Measurements from ENCODE around the gene NDE1. TPM values are rescaled to one million over a fixed set of nuclear protein-coding genes. Genes with fewer than 3 reads are reported as not detected.
"Not testable (repeated sequence)": the region's sequence is repeated elsewhere in the genome, so short reads cannot be mapped to it uniquely, and the experiment has no call there.

The NDE1 gene, protein sequence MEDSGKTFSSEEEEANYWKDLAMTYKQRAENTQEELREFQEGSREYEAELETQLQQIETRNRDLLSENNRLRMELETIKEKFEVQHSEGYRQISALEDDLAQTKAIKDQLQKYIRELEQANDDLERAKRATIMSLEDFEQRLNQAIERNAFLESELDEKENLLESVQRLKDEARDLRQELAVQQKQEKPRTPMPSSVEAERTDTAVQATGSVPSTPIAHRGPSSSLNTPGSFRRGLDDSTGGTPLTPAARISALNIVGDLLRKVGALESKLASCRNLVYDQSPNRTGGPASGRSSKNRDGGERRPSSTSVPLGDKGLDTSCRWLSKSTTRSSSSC
- 100 to 1,000 TPM; 139 to 141 TPM for total RNA-seq

DNA sequence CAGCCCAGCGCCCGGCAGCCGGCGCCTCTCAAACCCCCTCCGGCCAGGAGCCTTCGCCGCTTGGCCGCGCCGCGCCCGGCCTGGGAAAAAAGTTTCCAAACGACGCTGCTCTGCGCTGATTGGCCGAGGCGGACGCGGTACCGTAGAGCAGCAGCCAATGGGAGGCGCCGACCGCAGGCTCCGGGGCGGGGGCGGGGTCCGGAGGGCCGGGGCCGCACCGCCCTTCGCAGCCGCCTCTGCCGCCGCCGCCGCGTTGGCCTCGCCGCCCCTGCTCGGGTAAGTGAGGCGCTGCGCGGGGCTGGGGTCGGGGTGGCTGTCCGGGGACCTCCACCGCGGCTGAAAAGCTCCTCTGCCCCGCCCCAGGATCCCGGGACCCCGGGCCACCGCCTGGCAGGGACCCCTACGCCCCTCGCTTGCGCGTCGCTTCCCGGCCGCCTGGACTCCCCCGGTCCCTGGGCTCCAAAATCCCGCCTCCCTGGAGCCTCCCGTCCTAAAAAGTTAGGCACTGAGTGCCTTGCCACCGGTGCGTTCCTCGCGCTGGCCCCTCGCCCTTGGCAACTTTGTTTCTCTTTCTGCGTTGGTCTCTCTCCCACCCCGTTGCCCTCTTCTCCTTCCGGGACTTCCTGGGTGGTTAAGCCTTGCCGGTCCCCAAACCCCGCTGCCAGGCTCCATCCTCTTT is at the start of gene NDE1:
NDE1 (plus strand) TSS at position 227 of the 679 bp plus-strand sequence. CDS start 14,534 bp downstream, outside the sequence.
- peak within 1 kb of the TSS; percentile 100 for H3K4me3 Mint-ChIP-seq
- DNase-seq, result peak; percentile 86
- no peaks in the 10 kb centered on the region for H3K9me3 Mint-ChIP-seq
- H3K27ac Mint-ChIP-seq, result peak within 1 kb of the TSS; percentile 100
- peaks cover 17% of the 10 kb centered on the region for H3K36me3 Mint-ChIP-seq
- no peaks in the 10 kb centered on the region for H3K27me3 Mint-ChIP-seq
- ATAC-seq (ENCODE audit: low read depth), result peak; percentile 96
- H3K4me1 Mint-ChIP-seq, result peaks cover 28% of the 10 kb centered on the region
- POLR2A ChIA-PET, result interaction anchor here (1.0 to 1.9 kb wide), 4 partner anchors 7 to 22 kb away, joined by 3 to 9 read pairs (median 6); partner anchors contain the start of gene MARF1

DNA sequence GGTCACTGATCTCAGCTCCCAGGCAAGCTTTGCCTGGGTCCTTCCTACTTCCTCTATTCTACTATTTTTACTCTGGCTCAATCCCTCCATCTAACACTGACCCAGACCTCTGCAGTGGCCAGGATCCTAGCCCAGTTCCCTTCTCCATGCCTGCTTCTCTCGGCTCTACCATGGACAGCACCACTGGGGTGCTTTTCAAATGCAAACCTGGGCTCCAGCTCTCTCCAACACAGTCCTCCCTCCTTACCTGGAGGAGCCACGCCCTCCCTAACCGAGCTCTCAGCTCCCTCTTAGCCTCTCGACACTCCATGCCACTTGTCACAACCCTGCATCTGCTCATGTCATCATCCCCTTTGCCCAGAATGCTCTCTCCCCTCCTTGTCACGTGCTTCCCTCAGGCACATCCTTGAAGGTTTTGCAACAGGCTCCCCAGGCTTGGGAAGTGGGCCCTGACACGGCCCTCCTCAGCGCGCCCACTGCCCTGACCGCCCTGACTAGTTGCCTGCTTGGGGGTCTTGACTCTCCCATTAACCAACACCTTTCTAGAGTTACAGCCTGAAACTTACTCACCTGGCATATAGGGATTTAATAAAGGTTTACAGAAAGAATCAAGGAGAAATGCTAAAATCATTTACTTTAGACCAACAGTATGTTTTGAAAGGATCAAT is 48.7 kb upstream of the NDE1 start:
- H3K36me3 Mint-ChIP-seq, result peaks cover 41% of the 10 kb centered on the region
- POLR2A ChIA-PET, result interaction anchor here (1.1 kb wide), 1 partner anchor 41 kb away, joined by 3 read pairs; the partner anchor contains the start of gene MARF1
- H3K27ac Mint-ChIP-seq, result no peak overlapping the region
- no peaks in the 10 kb centered on the region for H3K27me3 Mint-ChIP-seq
- ATAC-seq (ENCODE audit: low read depth) (no peak), DNase-seq (no peak)
- H3K4me3 Mint-ChIP-seq, result no peak overlapping the region
- peaks cover 9% of the 10 kb centered on the region for H3K4me1 Mint-ChIP-seq
- H3K9me3 Mint-ChIP-seq, result no peaks in the 10 kb centered on the region

DNA sequence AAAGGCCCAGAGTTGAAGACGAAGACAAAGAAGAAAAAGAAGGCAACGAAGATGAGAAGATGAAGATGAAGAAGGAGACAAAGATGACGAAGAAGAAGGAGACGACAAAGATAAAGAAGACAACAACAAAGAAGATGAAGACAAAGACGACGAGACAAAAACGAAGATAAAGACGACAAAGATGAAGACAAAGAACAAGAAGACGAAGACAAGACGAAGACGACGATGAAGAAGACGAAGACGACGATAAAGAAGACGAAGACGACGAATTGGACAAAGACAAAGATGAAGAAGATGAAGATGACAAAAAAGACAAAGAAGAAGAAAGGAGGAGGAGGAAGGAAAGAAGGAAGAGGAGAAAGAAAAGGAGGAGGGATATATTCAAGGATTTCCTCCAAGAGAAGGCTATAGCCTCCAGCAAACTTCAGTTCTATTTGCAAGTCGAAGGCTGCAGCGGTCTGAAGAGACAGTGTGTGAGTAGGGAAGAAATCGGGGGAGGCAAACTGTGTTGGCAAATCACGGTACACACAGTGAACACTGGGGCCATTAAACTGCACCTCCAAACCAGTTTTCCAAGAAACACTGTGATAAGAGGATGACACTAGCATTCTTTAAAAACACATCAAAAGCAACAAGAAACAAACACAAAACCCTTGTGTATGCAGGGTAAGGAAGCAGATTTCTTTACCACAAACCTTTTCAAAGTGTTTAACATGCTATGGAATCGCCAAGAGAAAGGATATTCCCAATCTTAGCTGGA is 47.6 kb upstream of the NDE1 start:
- Mint-ChIP-seq H3K4me3 (no peak overlapping the region), H3K9me3 (no peaks in the 10 kb centered on the region), H3K4me1 (peaks cover 13% of the 10 kb centered on the region), H3K27ac (peak overlapping the region; percentile 35), H3K36me3 (peaks cover 46% of the 10 kb centered on the region), H3K27me3 (no peaks in the 10 kb centered on the region)
- POLR2A ChIA-PET, result no interaction called here
- ATAC-seq (ENCODE audit: low read depth), result no peak
- no peak for DNase-seq

DNA sequence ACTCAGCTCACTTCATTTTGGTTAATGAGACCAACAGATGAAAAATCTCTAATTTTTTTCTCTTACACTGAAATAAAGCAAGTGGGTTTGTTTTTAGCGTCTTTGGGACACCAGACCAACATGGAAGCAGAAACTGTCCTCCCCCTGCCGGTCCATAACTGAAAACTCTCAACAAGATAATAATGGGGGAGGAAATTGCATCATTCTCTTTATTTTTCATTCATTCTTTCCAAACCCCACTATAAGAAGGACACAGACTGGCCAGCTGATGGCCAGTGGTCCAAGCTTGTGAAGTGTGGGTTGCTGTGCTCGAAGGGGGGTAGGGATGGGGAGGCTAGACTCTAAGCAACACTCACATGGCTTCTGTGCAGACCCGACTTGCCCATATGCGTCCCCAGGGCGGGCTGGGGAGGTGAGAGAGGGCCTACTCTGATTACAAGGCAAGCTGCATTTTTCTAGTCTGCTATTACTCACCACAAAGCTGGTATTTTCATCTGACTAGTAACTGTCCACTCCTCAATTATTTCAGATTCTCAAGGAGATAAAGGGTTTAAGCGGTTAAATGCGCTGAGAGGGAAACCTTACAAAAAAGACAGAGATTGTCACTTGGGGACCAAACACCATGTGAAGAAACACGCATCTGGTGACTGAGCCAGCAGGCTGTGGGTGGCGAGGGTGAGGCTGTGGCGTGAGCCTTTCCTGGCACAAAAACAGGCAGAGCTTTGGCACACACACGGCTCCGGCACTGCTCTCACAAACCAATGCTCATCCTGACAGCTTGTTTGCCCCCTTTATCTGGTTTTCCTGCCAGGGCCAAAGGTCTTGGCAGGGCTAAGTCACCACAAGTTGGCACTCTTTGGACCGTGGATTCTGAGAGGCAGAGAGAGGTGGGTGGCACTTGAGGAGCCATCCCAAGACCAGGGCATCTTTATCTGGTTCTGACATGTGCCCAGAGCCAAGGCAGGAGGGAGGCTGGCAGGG is 45.3 kb upstream of the NDE1 start:
- Mint-ChIP-seq H3K9me3 (no peaks in the 10 kb centered on the region), H3K36me3 (peaks cover 49% of the 10 kb centered on the region), H3K4me1 (peaks cover 11% of the 10 kb centered on the region), H3K27ac (peak overlapping the region; percentile 50), H3K27me3 (no peaks in the 10 kb centered on the region), H3K4me3 (no peak overlapping the region)
- no peak for DNase-seq
- no peak for ATAC-seq (ENCODE audit: low read depth)
- POLR2A ChIA-PET, result no interaction called here

DNA sequence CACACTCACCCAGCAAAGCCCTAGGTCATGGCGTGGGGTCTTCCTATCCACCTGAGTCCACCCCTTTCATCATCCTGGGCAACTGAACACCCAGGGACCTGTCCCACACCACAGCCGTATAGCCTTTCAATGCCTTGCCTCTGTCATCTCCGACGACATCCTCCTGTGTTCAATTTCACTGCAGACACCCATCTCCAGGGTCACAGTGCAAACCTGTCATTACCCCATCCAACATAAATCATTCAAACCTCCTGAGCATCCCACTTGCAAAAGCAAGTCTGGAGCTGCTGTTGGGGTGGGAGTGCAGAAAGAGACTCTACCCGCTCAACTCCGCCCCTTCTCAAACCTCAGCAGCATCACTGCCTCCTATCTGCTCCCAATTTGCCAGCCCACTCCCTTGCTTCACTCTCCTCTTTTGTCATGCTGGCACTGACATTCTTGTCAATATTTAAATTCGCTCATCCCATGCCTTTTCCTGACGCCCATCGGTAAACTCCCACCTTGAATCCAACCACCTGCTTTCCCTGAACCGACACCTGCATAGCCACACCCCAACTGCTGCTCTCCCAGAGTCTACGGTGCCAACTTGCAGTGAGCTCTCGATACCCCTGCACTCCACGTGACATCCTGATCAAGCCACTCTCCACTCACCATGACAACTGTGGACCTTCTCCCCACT is 44.1 kb upstream of the NDE1 start:
- H3K27me3 Mint-ChIP-seq, result no peaks in the 10 kb centered on the region
- no peak for ATAC-seq (ENCODE audit: low read depth)
- H3K4me3 Mint-ChIP-seq, result peak overlapping the region; percentile 4
- H3K27ac Mint-ChIP-seq, result peak overlapping the region; percentile 64
- POLR2A ChIA-PET, result no interaction called here
- no peaks in the 10 kb centered on the region for H3K9me3 Mint-ChIP-seq
- H3K4me1 Mint-ChIP-seq, result peaks cover 11% of the 10 kb centered on the region
- no peak for DNase-seq
- H3K36me3 Mint-ChIP-seq, result peaks cover 51% of the 10 kb centered on the region

DNA sequence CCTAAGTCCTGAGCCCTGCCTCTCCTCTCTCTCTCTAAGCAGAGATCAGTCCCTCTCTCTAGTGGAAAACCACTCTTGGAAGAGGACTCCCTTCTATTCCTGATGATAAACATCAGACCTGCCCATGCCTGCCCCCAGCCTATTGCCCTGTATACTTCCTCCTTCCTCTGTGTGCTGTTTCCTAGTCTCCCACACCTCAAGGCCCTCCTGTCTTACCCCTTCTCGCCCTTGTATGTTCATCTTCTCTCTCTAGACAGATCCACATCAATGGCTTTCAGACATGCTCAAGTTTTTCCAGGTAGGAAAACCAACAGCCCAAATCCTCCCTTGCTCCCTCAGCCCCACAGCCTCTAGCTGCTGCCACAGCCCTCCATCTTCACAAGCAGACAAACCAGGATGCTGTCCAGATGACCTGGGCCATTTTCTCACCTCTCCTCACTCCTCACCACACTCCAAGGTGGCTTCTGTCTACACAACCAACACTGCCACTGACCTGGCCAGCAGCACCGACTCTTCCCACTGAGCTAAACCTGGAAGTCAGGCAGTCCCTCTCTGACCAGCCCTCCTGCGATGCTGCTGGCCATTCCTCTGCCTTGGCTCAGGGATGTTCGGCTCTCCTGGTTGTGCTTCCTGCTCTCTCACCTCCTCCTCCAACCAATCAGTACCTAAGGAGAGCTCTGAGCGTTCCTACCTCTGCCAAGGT is 43.4 kb upstream of the NDE1 start:
- no peak for ATAC-seq (ENCODE audit: low read depth)
- Mint-ChIP-seq H3K36me3 (peaks cover 47% of the 10 kb centered on the region), H3K4me3 (peak overlapping the region; percentile 4), H3K27ac (peak overlapping the region; percentile 64), H3K9me3 (no peaks in the 10 kb centered on the region), H3K27me3 (no peaks in the 10 kb centered on the region), H3K4me1 (peaks cover 11% of the 10 kb centered on the region)
- POLR2A ChIA-PET, result no interaction called here
- DNase-seq, result no peak

DNA sequence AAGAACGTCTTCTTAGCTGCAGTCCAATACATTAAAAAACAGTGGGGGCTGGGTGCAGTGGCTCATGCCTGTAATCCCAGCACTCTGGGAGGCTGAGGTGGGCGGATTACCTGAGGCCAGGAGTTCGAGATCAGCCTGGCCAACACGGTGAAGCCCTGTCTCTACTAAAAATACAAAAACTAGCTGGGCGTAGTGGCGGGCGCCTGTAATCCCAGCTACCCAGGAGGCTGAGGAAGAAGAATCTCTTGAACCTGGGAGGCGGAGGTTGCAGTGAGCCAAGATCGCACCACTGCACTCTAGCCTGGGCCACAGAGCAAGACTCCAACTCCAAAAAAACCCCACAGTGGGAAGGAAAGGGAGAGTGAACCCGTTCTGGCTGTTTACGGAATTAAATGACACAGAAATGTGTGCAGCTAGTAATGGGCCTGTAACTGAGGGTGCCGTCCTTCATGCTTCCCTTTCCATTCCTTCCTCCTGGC is 42.8 kb upstream of the NDE1 start:
- H3K9me3 Mint-ChIP-seq; H3K27me3 Mint-ChIP-seq; DNase-seq; H3K4me3 Mint-ChIP-seq; ATAC-seq (ENCODE audit: low read depth); POLR2A ChIA-PET: not testable (repeated sequence)
- H3K4me1 Mint-ChIP-seq, result peaks cover 11% of the 10 kb centered on the region
- peaks cover 46% of the 10 kb centered on the region for H3K36me3 Mint-ChIP-seq
- peak overlapping the region; percentile 64 for H3K27ac Mint-ChIP-seq

DNA sequence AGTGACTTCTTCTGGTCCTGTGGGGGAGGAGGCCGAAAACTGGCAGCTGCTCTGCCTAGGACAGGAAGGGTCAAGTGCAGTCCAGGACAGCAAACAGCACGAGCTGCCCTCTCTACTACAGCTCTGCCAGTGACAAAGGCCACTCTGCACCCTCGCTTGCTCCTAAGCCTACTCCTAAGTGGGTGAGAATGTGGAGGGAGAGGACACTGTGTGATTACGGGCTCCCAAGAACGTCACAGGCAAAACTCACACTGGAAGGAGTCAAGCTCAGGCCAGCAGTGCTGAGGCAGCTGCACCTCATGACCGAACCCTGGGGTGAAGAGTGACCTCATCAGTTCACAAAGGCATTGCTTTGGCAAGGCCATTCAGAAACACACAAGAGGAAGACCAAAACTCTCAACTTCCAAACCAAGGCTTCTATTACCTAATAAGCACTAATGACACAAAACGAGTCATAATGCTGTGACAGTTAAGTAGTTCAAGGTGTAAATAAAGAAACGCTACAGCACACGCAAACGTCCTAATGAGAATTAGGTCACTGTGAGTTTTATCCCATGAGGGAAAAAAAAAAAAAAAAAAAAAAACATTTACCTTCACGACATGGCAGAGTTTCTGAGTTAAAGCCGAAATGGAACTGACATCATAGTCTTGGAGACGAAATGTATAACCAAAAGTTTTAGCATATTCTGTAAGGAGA is 42.2 kb upstream of the NDE1 start:
- no peaks in the 10 kb centered on the region for H3K27me3 Mint-ChIP-seq
- no peak overlapping the region for H3K4me3 Mint-ChIP-seq
- no peak for ATAC-seq (ENCODE audit: low read depth)
- POLR2A ChIA-PET, result no interaction called here
- no peak overlapping the region for H3K27ac Mint-ChIP-seq
- H3K4me1 Mint-ChIP-seq, result peaks cover 11% of the 10 kb centered on the region
- no peaks in the 10 kb centered on the region for H3K9me3 Mint-ChIP-seq
- peaks cover 45% of the 10 kb centered on the region for H3K36me3 Mint-ChIP-seq
- DNase-seq, result no peak

DNA sequence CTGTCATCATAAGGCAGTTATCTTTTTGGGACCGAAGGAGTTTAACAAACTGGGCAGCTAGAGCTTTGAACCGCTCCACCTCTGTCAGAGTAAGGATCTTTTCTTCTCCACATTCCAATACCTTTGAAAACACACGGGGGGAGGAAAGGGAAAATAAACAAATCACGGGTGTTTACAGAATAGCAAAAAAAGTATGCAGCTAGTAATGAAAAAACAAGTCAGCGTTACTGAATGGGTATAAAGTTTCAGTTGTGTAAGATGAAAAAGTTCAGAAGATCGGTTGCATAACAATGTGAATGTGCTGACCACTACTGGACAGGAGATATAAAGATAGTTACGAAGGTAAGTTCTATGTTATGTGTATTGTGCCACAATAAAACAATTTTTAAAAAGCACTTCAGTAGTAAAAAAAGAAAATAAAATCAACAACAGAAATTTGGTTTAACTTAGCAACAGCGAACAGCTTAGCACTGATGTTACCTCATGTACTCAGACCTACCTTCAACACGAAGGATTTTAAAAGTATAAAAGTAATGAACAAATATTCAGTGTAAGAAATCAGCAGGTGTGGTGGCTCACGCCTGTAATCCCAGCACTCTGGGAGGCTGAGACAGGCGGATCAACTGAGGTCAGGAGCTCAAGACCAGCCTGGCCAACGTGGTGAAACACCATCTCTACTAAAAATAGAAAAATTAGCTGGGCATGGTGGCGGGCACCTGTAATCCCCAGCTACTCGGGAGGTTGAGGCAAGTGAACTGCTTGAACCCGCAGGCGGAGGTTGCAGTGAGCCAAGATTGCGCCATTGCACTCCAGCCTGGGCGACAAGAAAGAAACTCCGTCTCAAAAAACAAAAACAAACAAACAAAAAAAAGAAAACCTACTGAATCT is 41.4 kb upstream of the NDE1 start:
- Mint-ChIP-seq H3K9me3 (no peaks in the 10 kb centered on the region), H3K4me1 (peaks cover 11% of the 10 kb centered on the region), H3K27ac (no peak overlapping the region), H3K4me3 (no peak overlapping the region), H3K27me3 (no peaks in the 10 kb centered on the region), H3K36me3 (peaks cover 40% of the 10 kb centered on the region)
- ATAC-seq (ENCODE audit: low read depth) (no peak), DNase-seq (no peak)
- POLR2A ChIA-PET, result no interaction called here

DNA sequence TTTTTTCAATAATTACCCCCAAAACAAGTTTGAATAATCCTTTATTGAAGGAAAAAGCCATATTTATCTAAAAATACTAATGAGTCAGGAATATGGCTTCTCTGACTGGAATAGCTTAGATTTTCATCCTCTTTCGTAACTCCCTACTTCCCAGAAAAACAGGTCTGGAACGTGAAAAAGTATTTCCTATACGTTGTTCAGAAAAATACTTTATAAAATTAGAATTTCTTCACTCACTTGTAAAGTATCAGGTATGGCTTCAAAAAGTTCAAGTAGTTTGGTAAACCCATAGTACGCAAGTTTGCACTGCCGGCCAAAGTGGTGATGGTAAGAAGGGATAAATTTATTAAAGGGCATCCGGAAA is 40.8 kb upstream of the NDE1 start:
- no peaks in the 10 kb centered on the region for H3K27me3 Mint-ChIP-seq
- H3K27ac Mint-ChIP-seq, result no peak overlapping the region
- H3K4me3 Mint-ChIP-seq, result no peak overlapping the region
- no peaks in the 10 kb centered on the region for H3K9me3 Mint-ChIP-seq
- ATAC-seq (ENCODE audit: low read depth) (no peak), DNase-seq (no peak)
- H3K4me1 Mint-ChIP-seq, result peaks cover 11% of the 10 kb centered on the region
- POLR2A ChIA-PET, result no interaction called here
- peaks cover 37% of the 10 kb centered on the region for H3K36me3 Mint-ChIP-seq

Data from activated naive CD8-positive, alpha-beta T cell treated with anti-CD3 and anti-CD28 coated beads, Interleukin-2, amount 10 ng/mL, durations not matched to agents 7 days and 5 days (primary cell).